HepG2 (cell line): ENCODE results near the gene DNAAF9. TPM values are rescaled to one million over a fixed set of nuclear protein-coding genes. Genes with fewer than 3 reads are reported as not detected.

Experiments used
- ATF2 ChIP-seq: sonication (generic); formaldehyde crosslinking; IDR thresholded peaks from 2 replicates; pipeline ENCODE4 v1.4.0; 2020; ENCODE audit warnings: missing genetic modification reagents
- CCDC6 ChIP-seq: sonication (generic); formaldehyde crosslinking; IDR thresholded peaks from 2 replicates; pipeline ENCODE4 v1.8.1; 2022; ENCODE audit warnings: mild to moderate bottlenecking, missing genetic modification reagents, moderate library complexity
- CENPX ChIP-seq: sonication (generic); formaldehyde crosslinking; IDR thresholded peaks from 2 replicates; pipeline ENCODE4 v1.9.0; 2021; ENCODE audit warnings: mild to moderate bottlenecking, missing genetic modification reagents, moderate library complexity
- HMG20A ChIP-seq: IDR thresholded peaks from 2 replicates; pipeline ENCODE4 v1.6.1; 2016; ENCODE audit warnings: borderline replicate concordance
- HOXA9 ChIP-seq: sonication (generic); formaldehyde crosslinking; IDR thresholded peaks from 2 replicates; pipeline ENCODE4 v1.8.1; 2022; ENCODE audit warnings: missing genetic modification reagents, mild to moderate bottlenecking, moderate library complexity, borderline replicate concordance
- MAFG ChIP-seq: sonication (generic); formaldehyde crosslinking; IDR thresholded peaks from 2 replicates; pipeline ENCODE4 v1.5.1; 2020; ENCODE audit warnings: mild to moderate bottlenecking, missing genetic modification reagents
- NFIC ChIP-seq: IDR thresholded peaks from 2 replicates; pipeline ENCODE4 v1.6.1; 2012; ENCODE audit warnings: mild to moderate bottlenecking, low read length, inconsistent platforms
- NR2F1 ChIP-seq, 2 experiments: fragments of 450-650 bp in 1 of 2; formaldehyde crosslinking in 1 of 2; IDR thresholded peaks; 2 replicates each; pipeline versions ENCODE4 v1.5.0 to v1.6.1; 2016 to 2020; ENCODE audit warnings: mild to moderate bottlenecking in 1 of 2, missing compliant biosample characterization in 1 of 2, missing genetic modification reagents in 1 of 2, moderate library complexity in 1 of 2
- PRDM4 ChIP-seq: sonication (generic); formaldehyde crosslinking; IDR thresholded peaks from 2 replicates; pipeline ENCODE4 v1.9.0; 2021; ENCODE audit warnings: missing genetic modification reagents, borderline replicate concordance
- SMAD1 ChIP-seq: sonication (generic); formaldehyde crosslinking; IDR thresholded peaks from 2 replicates; pipeline ENCODE4 v1.4.0; 2020; ENCODE audit warnings: missing genetic modification reagents, low read depth, mild to moderate bottlenecking, borderline replicate concordance
- SP2 ChIP-seq: sonication (generic); formaldehyde crosslinking; IDR thresholded peaks from 2 replicates; pipeline ENCODE4 v1.5.1; 2020; ENCODE audit warnings: mild to moderate bottlenecking, missing genetic modification reagents
- STAG1 ChIP-seq: sonication (generic); formaldehyde crosslinking; IDR thresholded peaks from 2 replicates; pipeline ENCODE4 v1.4.0; 2020; ENCODE audit warnings: missing genetic modification reagents
- TBX3 ChIP-seq: fragments of 450-650 bp; IDR thresholded peaks from 2 replicates; pipeline ENCODE4 v1.6.1; 2017; ENCODE audit warnings: antibody characterized with exemption, mild to moderate bottlenecking, inconsistent platforms, borderline replicate concordance
- TCF12 ChIP-seq, 2 experiments: fragments of 450-650 bp in 1 of 2; sonication (generic) in 1 of 2; formaldehyde crosslinking in 1 of 2; IDR thresholded peaks; 2 replicates each; pipeline versions ENCODE4 v1.6.1 to v1.8.0; 2017 to 2022; ENCODE audit warnings: antibody characterized with exemption in 1 of 2, mild to moderate bottlenecking in 1 of 2, missing genetic modification reagents in 1 of 2, moderate library complexity in 1 of 2
- TERF1 ChIP-seq: sonication (generic); formaldehyde crosslinking; IDR thresholded peaks from 2 replicates; pipeline ENCODE4 v1.8.0; 2022; ENCODE audit warnings: mild to moderate bottlenecking, missing genetic modification reagents, moderate library complexity
- ZBTB38 ChIP-seq: sonication (generic); formaldehyde crosslinking; IDR thresholded peaks from 2 replicates; pipeline ENCODE4 v1.5.1; 2020; ENCODE audit warnings: mild to moderate bottlenecking, missing genetic modification reagents
- ZFYVE20 ChIP-seq: sonication (generic); formaldehyde crosslinking; IDR thresholded peaks from 2 replicates; pipeline ENCODE4 v1.8.0; 2023; ENCODE audit warnings: low read depth, mild to moderate bottlenecking, moderate library complexity, missing genetic modification reagents, borderline replicate concordance
- ZGPAT ChIP-seq: IDR thresholded peaks from 2 replicates; pipeline ENCODE4 v1.6.1; 2016; ENCODE audit warnings: mild to moderate bottlenecking
- ZNF180 ChIP-seq: sonication (generic); formaldehyde crosslinking; IDR thresholded peaks from 2 replicates; pipeline ENCODE4 v1.4.0; 2020; ENCODE audit warnings: low read depth, missing genetic modification reagents, borderline replicate concordance
- ZNF484 ChIP-seq: sonication (generic); formaldehyde crosslinking; IDR thresholded peaks from 2 replicates; pipeline ENCODE4 v1.5.1; 2020; ENCODE audit warnings: mild to moderate bottlenecking, low read depth, missing genetic modification reagents, borderline replicate concordance
- ZNF607 ChIP-seq: sonication (generic); formaldehyde crosslinking; IDR thresholded peaks from 2 replicates; pipeline ENCODE4 v1.5.1; 2020; ENCODE audit warnings: missing genetic modification reagents, mild to moderate bottlenecking, borderline replicate concordance
- ZNF616 ChIP-seq: sonication (generic); formaldehyde crosslinking; IDR thresholded peaks from 2 replicates; pipeline ENCODE4 v1.5.0; 2020; ENCODE audit warnings: low read depth, mild to moderate bottlenecking, missing genetic modification reagents
- ZNF652 ChIP-seq: IDR thresholded peaks from 2 replicates; pipeline ENCODE4 v1.6.1; 2016; ENCODE audit warnings: low read depth, borderline replicate concordance
- ZSCAN9 ChIP-seq: IDR thresholded peaks from 2 replicates; pipeline ENCODE4 v1.6.1; 2016; ENCODE audit warnings: borderline replicate concordance
- polyA plus RNA-seq, 8 experiments: library from polyadenylated mRNA; depleted of rRNA in 3 of 8; stranded (reverse) in 7 of 8; unstranded in 1 of 8; fragments of >200 nt; fragmentation: Illumina TruSeq in 4 of 8; extraction: Trizol in 4 of 8; gene quantifications; 2 replicates each; pipeline versions ENCODE4 v1.2.1 to v1.2.3, GENCODE V29; 2011 to 2016; ENCODE audit warnings: low read depth in 4 of 8, missing spikeins in 1 of 8, mixed read lengths in 1 of 8; ENCODE audit not compliant: insufficient read depth in 1 of 8
- total RNA-seq, 5 experiments: library from RNA; depleted of rRNA; stranded (reverse); fragments of >200 nt; fragmentation: Illumina TruSeq; extraction: Trizol; gene quantifications; 2 replicates each; pipeline ENCODE4 v1.2.3, GENCODE V29; 2016; ENCODE audit warnings: low read depth in 1 of 5

The DNAAF9 gene
- total and polyA plus RNA-seq, 2 of the 13 experiments (the other 11 are each of a cell fraction or from before 2014, with no cell fraction given): 10.5 to 14.9 TPM

- TF ChIP-seq ZNF607 (CRISPR knock-in tag): no peak
- no peak for TF ChIP-seq TCF12 (IDR thresholded peaks at IDR 0.05)
- TF ChIP-seq TCF12 (CRISPR knock-in tag; IDR thresholded peaks at IDR 0.05): no peak
- no peak for TF ChIP-seq NR2F1 (CRISPR knock-in tag; IDR thresholded peaks at IDR 0.05)
- no peak for TF ChIP-seq ZNF652 (CRISPR knock-in tag)
- no peak for TF ChIP-seq TERF1 (CRISPR knock-in tag)
- no peak for TF ChIP-seq ZGPAT
- TF ChIP-seq ZBTB38 (CRISPR knock-in tag): no peak
- no peak for TF ChIP-seq ZNF616 (CRISPR knock-in tag)
- no peak for TF ChIP-seq ZSCAN9 (CRISPR knock-in tag)
- TF ChIP-seq CENPX (CRISPR knock-in tag): no peak
- no peak for TF ChIP-seq NFIC
- TF ChIP-seq STAG1 (CRISPR knock-in tag): no peak
- no peak for TF ChIP-seq ATF2 (CRISPR knock-in tag)
- no peak; the same call in 1 of the 2 replicates for TF ChIP-seq SP2
- TF ChIP-seq MAFG (CRISPR knock-in tag): no peak
- TF ChIP-seq ZNF180: no peak
- TF ChIP-seq HOXA9 (CRISPR knock-in tag): no peak
- no peak for TF ChIP-seq ZFYVE20 (CRISPR knock-in tag)
- TF ChIP-seq SMAD1 (CRISPR knock-in tag): no peak
- TF ChIP-seq PRDM4 (CRISPR knock-in tag): no peak
- TF ChIP-seq TBX3: no peak
- TF ChIP-seq CCDC6 (CRISPR knock-in tag): no peak
- TF ChIP-seq HMG20A (CRISPR knock-in tag): no peak
- no peak for TF ChIP-seq ZNF484 (CRISPR knock-in tag)
Measured at GRCh38 chr20:3406481-3407039, 909 bp downstream of the DNAAF9 start (continued).
